ENCODE data around the gene ARHGEF7.

Gene ARHGEF7

GRCh38 chr13:111139452-111139851, 24.3 kb downstream of the ARHGEF7 start:
- no peak for DNase-seq (ENCODE audit: low read depth in 1 of 2, low spot score in 1 of 2)

DNA sequence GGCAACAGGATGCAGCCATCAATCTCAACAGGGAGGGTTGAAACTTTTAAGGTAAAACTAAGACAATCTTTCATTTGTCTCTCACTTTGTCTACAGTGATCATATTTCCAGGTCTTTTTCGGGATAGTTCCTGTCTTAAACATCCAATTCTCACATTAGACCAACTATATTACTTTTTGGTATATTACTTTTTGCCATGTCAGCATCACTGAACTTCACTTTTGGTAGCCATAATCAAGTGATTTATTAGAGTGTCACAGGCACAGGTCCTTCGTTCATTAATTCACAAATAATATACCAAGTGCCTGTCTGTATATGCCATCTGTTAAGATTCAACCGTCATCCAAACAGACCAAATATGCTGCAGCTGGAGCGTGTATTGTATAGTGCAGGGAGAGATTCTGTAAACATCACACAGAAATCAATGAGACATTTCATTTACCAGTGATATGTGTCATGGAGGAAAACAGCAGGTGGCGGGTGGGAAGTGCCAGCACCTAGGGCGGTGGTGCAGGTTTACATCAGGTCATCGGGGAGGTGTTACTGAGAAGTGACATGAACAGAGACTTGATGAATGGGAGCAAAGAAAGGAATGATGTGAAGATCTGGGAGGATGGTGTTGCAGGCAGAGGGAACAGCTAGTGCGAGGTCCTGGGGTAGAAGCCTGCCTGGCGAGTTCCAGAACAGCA, 24.9 kb downstream of the ARHGEF7 start:
- no peak for DNase-seq (ENCODE audit: low read depth in 1 of 2, low spot score in 1 of 2)

- DNase-seq (ENCODE audit: low read depth in 1 of 2, low spot score in 1 of 2), result no peak
Observed at GRCh38 chr13:111140562-111141105, 25.5 kb downstream of the ARHGEF7 start.

DNA sequence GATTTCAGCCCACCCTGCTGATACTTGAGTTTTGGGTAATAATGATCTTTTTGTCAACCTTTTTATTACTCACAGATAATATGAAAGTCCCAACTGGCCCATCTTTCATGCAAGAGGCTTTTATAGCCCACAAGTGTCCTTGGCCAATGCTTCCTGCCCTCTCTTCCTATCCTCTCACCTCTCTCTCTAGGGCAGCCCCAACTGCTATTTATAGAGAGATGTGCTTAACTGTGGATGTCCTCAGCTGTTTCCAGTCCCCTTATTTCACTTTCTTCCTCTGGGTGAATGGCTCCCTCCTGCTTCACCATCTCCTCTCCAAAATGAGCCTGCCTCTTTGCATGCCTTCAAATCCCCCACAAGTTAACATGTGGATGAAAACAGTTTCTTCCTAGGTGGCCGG, 27.4 kb downstream of the ARHGEF7 start:
- no peak for DNase-seq (ENCODE audit: low read depth in 1 of 2, low spot score in 1 of 2)

DNA sequence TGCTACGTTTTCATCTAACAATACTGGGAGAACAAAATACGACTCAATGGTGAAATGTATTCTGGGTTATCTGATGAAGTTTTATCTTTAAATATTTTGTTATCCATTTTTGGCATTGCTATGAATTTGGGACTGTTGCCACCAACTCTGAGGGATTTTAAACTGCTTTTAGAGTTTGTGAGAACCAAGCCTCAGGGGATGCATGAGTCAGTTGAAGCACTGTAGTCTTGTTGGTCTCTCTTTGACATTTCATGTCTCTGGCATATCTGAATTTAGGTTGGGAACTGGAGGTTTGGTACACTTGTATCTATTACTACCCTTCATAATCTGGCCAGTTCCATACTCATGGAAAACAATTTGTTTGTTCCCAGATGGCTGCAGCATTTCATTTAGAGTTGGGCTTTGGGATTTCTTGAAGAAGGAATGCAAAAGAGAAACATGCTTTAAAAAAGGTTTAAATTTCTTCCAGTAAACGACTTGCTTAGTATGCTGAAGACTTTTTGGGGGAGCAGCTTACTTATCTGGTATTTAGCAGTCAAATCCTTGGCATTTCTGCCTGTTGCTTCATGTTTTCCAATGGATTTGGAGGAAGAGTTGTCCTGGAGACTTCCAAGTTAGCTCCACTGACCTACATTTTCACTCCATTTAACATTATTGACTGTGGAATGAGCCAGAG, 28.9 kb downstream of the ARHGEF7 start:
- no peak for DNase-seq (ENCODE audit: low read depth in 1 of 2, low spot score in 1 of 2)

DNA sequence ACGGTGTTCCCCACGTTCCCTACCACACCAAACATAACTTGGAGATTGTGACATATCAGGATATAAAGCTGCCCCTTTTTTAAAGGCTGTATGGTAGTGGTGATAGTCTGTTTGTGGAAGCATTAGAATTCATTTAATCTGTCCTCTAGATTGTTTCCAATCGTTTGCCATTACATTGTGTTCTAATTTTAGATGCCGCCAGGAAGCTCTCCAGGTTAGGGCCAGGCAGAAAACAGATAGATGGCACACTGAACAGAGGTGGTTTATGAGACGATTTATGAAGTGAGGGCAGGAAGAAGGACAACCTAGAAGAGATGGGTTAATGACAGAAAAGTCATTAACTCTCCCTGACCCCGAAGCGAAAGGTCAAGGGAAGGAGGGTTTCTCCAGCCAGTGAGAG, 30.0 kb downstream of the ARHGEF7 start:
- no peak for DNase-seq (ENCODE audit: low read depth in 1 of 2, low spot score in 1 of 2)

GRCh38 chr13:111145506-111145905, 30.4 kb downstream of the ARHGEF7 start:
- no peak for DNase-seq (ENCODE audit: low read depth in 1 of 2, low spot score in 1 of 2)

GRCh38 chr13:111152844-111153243, 37.7 kb downstream of the ARHGEF7 start:
- DNase-seq (ENCODE audit: low read depth in 1 of 2, low spot score in 1 of 2), result no peak

GRCh38 chr13:111153279-111153976, 38.3 kb downstream of the ARHGEF7 start:
- peak; percentile 87 to 89 for DNase-seq (ENCODE audit: low read depth in 1 of 2, low spot score in 1 of 2)

DNA sequence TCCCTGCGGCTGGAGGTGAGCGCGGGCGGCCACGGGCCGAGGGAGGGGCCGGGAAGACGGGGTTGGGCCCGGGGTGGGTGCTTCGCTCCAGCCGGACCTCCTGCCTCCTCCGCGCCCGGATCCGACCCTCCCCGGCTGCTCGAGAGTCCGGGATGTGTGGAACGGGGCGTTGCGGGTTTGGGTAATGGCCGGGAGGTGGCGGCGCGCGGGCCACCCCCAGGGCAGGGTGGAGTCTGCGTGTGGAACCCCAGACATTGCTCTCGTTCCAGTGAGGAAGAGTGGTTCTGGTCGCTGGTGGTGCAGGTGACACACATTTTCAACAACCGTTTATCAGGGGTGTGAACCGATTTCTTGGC, 38.8 kb downstream of the ARHGEF7 start:
- DNase-seq (ENCODE audit: low read depth in 1 of 2, low spot score in 1 of 2), result peak; percentile 34 to 35

DNA sequence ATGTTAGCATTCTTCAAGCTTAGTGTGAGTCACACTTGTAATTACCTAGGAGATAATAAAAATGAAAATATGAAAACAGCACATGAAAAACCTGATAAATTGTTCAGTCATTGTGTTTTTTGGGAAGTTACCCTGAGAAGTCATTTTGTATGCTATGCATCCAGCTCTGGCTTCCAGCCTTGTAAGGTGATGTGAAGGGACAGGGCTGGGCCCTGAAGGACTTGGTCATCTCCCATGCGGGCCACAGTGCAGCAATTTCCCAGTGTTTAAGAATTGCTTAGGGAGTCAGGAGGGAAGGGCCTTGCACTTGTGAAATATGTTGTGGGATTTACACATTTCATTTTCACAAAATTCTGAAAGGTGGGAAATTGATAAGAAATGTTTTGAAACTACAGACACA, 41.3 kb downstream of the ARHGEF7 start:
- DNase-seq (ENCODE audit: low read depth in 1 of 2, low spot score in 1 of 2), result no peak

DNA sequence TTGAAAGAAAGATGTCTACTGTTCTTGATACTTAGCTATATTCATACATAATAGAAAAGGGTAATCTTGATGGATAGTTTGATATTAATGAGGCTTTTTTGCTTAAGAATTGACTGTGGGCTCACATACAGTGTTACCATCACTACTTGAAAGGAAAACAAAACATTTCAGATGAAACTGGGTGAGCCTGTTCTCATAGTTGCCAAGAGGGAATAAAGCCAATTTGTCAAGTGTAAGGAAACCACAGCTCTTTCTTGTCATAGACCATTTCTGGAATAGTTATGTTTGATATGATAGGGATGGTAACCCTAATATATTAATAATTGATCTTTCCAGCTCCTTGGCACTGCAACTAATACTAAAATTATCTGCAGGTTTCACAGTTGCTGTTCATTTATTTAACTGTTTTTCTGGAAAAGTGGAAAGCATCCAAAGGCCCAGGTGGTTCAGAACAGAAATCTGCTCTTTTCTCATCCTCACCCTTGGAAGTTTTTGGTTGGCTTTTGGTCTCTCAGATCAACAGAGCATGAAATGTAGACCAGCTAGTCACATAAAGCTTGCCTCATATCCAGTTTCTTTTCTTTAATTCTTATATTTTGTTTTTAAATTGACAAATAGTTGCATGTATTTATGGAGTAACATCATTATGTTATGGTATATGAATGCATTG, 43.2 kb downstream of the ARHGEF7 start:
- DNase-seq (ENCODE audit: low read depth in 1 of 2, low spot score in 1 of 2), result no peak

GRCh38 chr13:111159362-111160320, 44.5 kb downstream of the ARHGEF7 start:
- DNase-seq (ENCODE audit: low read depth in 1 of 2, low spot score in 1 of 2), result no peak

DNA sequence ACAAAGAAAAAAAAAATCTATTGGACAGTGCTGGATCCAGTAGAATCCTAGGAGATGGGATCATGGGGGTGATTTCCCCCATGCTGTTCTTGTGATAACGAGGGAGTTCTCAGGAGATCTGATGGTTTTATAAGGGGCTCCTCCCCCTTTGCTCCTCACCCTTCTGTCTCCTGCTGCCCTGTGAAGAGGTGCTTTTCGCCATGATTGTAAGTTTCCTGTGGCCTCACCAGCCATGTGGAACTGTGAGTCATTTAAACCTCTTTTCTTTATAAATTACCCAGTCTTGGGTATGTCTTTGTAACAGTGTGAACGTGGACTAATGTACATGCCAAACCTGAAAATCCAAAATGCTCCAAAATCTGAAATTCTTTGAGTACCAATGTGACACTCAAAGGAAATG, 45.5 kb downstream of the ARHGEF7 start:
- no peak for DNase-seq (ENCODE audit: low read depth in 1 of 2, low spot score in 1 of 2)

DNA sequence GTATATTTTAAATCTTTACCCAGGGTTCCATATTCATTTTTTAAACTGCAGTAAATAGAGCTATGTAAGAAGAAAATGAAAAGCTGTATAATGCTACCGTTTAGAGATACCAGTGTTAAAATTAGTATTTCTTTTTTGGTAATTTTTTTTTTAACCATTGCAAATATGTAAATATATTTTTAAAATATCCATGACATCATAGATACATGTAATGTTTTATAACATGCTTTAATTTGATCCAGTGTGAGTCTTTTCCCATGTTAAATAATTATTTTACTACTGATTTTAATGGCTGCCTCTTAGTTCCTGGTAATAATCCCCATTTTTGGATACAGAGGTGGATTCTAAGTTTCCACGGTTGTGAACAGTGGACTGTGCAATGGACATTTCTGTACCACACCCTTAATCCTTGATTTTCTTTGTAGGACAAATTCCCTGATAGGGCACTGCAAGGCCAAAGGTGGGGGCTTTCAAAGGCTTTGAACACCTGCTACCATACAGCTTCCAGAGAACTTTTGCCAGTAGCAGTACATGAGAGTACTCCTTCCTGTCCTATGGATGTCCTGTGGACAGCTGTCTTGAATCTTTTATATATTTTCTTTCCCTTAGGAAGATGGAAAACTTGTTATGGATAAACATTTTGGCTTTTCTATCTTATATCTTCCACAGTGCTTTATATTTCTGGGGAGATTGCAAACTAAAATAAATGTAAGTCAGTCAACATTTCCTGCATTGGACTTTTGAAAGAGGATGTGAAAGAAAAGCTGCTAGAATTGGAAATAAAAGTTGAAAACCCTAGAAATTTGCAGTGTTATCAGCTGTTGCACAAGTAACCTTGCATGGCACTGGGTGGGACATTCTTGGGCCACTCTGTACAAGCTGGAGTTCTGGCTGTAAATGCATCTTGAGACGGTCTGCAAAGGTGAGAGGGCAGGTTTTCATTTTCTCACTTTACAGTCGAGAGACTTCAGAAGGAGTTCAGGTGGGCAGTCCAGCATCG, 46.8 kb downstream of the ARHGEF7 start:
- no peak for DNase-seq (ENCODE audit: low read depth in 1 of 2, low spot score in 1 of 2)

DNA sequence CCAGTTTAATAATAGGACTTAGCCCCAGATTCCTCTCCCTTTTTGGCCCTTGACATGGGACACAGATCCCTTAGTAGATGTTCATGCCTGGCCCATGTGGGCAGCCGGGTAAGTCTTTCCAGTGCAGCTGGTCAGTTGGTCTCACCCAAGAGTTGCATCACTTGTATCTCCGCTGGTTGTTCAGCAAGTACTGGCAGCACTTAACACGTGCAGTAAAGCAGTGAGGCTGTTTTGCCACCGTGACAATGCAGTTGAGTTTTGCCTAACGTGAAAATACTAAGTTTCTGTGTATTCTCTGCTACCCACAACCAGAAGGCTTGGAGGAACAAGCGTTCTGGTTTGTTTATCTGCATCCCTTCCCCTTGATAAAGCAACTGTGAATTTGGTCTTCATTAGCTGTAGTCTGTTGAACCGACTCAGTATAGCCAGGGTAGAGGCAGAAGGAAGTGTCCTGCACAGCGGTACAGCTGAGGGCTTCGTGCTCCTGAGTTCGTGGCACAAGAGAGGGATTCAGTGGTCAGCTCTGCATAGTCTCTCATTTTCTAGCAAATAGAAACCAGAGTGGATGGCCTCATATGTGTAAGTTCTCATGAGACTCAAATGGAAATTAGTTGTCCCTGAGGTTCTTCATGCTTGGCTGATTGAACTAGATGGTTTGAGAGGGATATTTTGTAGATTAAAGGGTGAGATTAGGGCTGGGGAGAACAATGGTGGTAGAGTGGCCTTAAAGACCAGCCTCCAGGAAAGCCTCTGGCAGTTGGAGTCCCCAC, 50.3 kb downstream of the ARHGEF7 start:
- DNase-seq (ENCODE audit: low read depth in 1 of 2, low spot score in 1 of 2), result no peak

GRCh38 chr13:111166882-111167675, 52.0 kb downstream of the ARHGEF7 start:
- DNase-seq (ENCODE audit: low read depth in 1 of 2, low spot score in 1 of 2), result no peak

DNA sequence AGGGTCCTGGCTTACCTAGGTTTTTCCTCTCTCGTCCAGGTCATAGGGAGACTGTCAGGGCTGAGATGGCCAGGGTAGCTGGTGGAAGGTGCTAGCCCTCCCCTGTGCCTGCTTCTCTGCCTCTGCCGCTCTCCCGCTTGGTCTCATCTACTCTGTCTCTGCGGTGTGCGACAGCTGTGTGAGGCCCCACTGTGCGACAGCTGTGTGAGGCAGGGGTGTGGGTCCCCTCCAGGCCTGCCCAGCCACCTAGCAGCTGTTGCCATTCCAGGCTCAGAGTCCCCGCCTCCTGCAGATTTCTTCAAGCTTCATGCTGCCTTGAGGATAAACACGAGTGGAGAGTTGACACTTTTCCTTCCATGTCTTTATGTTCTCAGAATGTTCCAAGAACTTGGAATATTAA, 53.0 kb downstream of the ARHGEF7 start:
- no peak for DNase-seq (ENCODE audit: low read depth in 1 of 2, low spot score in 1 of 2)

All from activated T-helper 1 cell treated with anti-CD3 and anti-CD28 coated beads, Interleukin-2, amount 50 U/mL, for 16 hours (primary cell).